ENCODE data around the gene LRRC36.

LRRC36 gene

DNA sequence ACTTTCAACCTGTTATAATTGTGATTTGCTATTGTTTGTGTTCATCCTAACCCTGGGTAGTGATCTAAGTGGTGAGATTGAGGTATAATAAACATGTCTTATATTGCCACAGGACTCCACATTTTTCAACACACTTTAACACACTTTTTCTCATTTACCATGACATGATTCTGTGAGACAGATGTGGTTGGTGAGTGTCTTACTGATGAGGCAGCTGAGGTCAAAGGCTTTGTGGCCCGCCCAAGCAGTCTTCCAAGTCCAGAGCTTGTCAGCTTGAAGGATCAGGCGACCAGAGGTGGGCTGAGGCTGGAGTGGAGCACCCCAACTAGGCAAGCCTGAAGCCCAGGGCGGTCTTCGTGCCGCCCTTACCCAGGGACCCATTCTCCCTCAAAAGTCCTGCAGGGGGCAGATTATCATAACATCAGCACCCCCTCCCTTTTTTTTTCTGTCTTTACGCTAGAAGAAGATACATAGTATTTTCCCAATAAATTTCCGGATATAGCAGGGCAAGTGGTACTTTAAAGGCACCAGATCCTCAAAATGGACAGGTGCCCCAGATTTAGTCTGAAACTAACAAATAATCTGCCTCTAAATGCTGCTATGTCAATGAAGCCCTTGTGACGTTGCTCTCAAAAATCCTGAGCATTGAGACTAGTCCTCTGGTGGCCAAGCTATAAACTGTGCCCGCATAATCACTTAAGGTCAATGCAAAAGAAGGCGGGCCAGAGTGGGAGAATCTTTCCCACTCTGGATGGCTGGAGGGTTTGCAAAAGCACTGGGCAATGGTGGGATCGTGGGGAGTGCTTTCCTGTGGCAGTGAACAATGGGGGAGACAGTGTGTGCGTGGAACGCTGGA, 21.2 kb upstream of the LRRC36 start:
- TF ChIP-seq, protein P1, sequence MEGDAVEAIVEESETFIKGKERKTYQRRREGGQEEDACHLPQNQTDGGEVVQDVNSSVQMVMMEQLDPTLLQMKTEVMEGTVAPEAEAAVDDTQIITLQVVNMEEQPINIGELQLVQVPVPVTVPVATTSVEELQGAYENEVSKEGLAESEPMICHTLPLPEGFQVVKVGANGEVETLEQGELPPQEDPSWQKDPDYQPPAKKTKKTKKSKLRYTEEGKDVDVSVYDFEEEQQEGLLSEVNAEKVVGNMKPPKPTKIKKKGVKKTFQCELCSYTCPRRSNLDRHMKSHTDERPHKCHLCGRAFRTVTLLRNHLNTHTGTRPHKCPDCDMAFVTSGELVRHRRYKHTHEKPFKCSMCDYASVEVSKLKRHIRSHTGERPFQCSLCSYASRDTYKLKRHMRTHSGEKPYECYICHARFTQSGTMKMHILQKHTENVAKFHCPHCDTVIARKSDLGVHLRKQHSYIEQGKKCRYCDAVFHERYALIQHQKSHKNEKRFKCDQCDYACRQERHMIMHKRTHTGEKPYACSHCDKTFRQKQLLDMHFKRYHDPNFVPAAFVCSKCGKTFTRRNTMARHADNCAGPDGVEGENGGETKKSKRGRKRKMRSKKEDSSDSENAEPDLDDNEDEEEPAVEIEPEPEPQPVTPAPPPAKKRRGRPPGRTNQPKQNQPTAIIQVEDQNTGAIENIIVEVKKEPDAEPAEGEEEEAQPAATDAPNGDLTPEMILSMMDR (IDR thresholded peaks at IDR 0.05; ENCODE audit: low read depth, low read length, missing control alignments), result no peak

DNA sequence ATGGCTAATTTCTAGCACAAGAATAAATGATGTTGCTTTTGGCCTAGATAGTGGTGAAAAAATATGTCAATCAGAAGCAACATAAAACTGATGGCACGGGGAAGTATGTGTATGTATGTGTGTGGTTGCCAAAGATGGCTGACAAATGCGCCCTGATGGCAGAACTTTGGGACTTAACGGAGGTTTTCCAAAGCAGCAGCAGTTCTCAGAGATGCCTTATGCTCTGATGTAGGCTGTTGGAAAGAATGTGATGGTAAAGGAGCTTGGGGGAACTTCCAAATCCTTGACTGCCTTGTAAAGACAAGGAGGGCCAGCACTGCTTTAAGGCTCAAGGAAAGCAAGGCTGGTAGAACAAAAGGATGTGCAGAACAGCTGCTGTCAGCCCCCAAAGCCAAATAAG, 16.1 kb upstream of the LRRC36 start:
- H3K4me3 ChIP-seq (replicated peaks; ENCODE audit: low read depth, low read length), result no peak overlapping the region
- DNase-seq (ENCODE audit: extremely low read depth, low read depth), result no peak
- TF ChIP-seq, protein P1 (IDR thresholded peaks at IDR 0.05; ENCODE audit: low read depth, low read length, missing control alignments), result no peak

More for the DNA sequence above, 21.2 kb upstream of the LRRC36 start:
- no peak for DNase-seq (ENCODE audit: extremely low read depth, low read depth)
- no peak overlapping the region for H3K4me3 ChIP-seq (replicated peaks; ENCODE audit: low read depth, low read length)

DNA sequence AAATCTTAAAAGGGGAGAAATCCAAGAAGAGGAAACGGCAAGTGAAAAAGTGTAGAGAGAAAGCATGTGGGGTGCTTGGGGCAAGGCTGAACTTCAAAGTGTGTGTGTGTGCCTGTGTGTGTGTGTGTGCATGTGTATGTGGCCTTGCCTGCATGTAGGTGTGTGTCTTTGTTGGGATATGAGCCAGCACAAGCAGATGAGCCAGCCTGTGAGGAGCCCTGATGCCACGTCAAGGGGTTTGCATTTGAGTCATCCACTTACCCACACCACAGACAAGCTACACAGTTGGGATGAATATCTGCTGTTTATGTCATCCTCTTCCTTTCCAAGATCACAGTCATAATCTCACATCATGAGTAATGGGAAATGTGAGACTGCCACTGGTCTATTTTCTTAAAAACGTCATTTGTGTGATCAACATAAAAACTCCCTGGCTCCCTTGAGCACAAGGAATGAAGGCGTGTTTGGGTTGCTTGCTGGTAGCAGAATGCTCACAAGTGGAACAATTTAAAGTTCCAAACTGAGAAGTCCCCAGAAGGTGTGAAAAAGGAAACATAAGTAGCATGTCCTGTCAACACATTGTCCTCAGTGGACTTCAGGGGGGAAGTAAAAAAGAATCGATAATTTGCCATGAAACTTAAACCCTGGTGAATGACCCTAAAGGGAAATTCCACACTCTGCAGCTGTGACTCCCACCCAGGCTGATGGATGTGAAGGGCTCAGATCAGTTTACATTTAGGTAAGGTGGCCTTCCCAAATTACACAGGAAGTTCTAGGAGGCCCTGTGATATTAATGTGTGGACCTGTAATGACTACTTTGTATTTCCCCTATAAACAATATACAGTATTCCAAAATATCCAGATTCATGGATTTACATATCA, 14.8 kb upstream of the LRRC36 start:
- H3K4me3 ChIP-seq (replicated peaks; ENCODE audit: low read depth, low read length), result no peak overlapping the region
- peak; percentile 97 for DNase-seq (ENCODE audit: extremely low read depth, low read depth)
- TF ChIP-seq, protein P1 (IDR thresholded peaks at IDR 0.05; ENCODE audit: low read depth, low read length, missing control alignments), result no peak

DNA sequence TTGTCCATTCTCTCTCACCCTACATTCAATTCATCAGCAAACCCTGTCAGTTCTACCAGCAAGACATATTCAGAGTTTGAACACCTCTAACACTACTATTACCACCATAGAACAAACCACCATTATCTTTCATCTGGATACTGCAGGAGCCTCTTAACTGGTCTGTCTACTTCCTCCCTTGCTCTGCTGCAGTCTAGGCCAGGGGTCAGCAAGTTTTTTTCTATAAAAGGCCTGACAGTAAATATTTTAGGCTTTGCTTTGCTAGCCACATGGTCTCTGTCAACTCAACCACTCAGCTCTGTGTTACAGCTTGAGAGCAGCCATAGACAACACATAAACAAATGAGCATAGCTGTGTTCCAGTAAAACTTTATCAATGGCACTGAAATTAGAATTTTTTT, 13.9 kb upstream of the LRRC36 start:
- TF ChIP-seq, protein P1 (IDR thresholded peaks at IDR 0.05; ENCODE audit: low read depth, low read length, missing control alignments), result no peak
- DNase-seq (ENCODE audit: extremely low read depth, low read depth), result no peak
- no peak overlapping the region for H3K4me3 ChIP-seq (replicated peaks; ENCODE audit: low read depth, low read length)

DNA sequence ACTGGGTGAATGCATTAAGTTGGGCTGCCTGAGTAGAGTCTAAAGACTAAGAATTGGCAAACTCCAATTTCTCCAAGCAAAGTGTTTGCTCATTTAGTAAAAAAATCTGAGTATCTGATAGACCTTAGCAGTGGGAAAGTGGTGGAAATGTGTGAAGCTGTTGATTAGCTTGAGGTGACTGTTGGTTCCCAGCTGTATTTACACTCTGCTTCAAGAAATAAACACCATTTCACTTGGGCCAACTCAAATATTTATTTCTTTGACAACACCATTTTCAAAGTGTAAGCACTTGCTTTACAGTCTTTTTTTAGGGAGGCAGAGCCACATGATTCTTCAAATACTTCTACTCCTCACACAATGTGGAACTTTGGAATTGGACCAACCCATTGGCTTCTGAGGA, 8.8 kb upstream of the LRRC36 start:
- H3K4me3 ChIP-seq (replicated peaks; ENCODE audit: low read depth, low read length), result no peak overlapping the region
- TF ChIP-seq, protein P1 (IDR thresholded peaks at IDR 0.05; ENCODE audit: low read depth, low read length, missing control alignments), result no peak
- no peak for DNase-seq (ENCODE audit: extremely low read depth, low read depth)

DNA sequence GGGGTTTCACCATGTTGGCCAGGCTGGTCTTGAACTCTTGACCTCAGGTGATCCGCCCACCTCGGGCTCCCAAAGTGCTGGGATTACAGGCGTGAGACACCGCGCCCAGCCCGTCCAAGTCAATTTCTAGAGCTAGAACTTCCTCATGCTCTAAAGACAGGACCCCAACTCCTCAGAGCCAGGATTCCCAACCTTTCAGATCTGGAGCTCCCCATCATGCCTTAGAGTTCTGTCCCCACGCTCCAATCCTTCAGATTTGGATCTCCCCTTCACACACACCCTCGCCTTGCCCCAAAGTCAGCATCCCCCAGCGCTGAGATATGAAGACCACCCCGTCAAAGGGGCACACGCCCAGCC, 522 bp upstream of the LRRC36 start:
- TF ChIP-seq, protein P1 (IDR thresholded peaks at IDR 0.05; ENCODE audit: low read depth, low read length, missing control alignments), result no peak
- peak overlapping the region; percentile 44 for H3K4me3 ChIP-seq (replicated peaks; ENCODE audit: low read depth, low read length)
- no peak for DNase-seq (ENCODE audit: extremely low read depth, low read depth)

All from HFF-Myc (cell line).